ENCODE measurements around the gene RBFOX1. TPM values are rescaled to one million over a fixed set of nuclear protein-coding genes. Genes with fewer than 3 reads are reported as not detected.

Gene RBFOX1
- total and polyA plus RNA-seq, 10 of the 15 experiments (the other 5 are each of a cell fraction or from before 2014, with no cell fraction given) = 0.87 TPM; not detected in 9

GRCh38 chr16:7317982-7318381 lies 14.7 kb upstream of the RBFOX1 start:
- CTCF ChIA-PET = no interaction called here
- DNase-seq (ENCODE audit: low read depth, low spot score) (no peak), FAIRE-seq (no peak), ATAC-seq (no peak)
- Histone ChIP-seq H3K9me3 (replicated peaks; ENCODE audit: control insufficient read depth, insufficient read depth, low read length) (no peaks in the 10 kb centered on the region; the same call in 2 of the 3 replicates), H3K4me3 (no peak overlapping the region), H4K20me1 (ENCODE audit: control insufficient read depth, insufficient read depth) (no peaks in the 10 kb centered on the region), H3K79me2 (ENCODE audit: control insufficient read depth, insufficient read depth, low read length) (no peaks in the 10 kb centered on the region), H3K9ac (ENCODE audit: control insufficient read depth, insufficient read depth, low read length) (no peak overlapping the region), H3K36me3 (ENCODE audit: control insufficient read depth in 2 of 2, insufficient read depth in 2 of 2, low read length in 1 of 2) (no peaks in the 10 kb centered on the region), H3K27ac (ENCODE audit: control insufficient read depth, insufficient read depth) (no peak overlapping the region), H2AFZ (ENCODE audit: control insufficient read depth, low read depth, low read length) (no peak overlapping the region), H3K4me1 (ENCODE audit: control insufficient read depth, insufficient read depth, low read length) (no peaks in the 10 kb centered on the region), H3K4me2 (ENCODE audit: control insufficient read depth, insufficient read depth) (no peak overlapping the region), H3K27me3 (replicated peaks in 1 of 2; ENCODE audit: control insufficient read depth in 2 of 2, insufficient read depth in 2 of 2, low read length in 1 of 2) (no peaks in the 10 kb centered on the region)
- no TSS peak for BruUV-seq (replicated peaks)
- SMC1A ChIA-PET (ENCODE audit: uncharacterized antibody, unreplicated experiment) = interaction anchor here (0.6 kb wide), 1 partner anchor 1558 kb away, joined by 4 read pairs; no protein-coding TSS in a partner anchor
- TF ChIP-seq GATAD2B (conservative IDR thresholded peaks at IDR 0.05; ENCODE audit: low read depth) = no peak
- no peak for TF ChIP-seq SUZ12 (IDR thresholded peaks at IDR 0.05; ENCODE audit: unreplicated experiment)
- peak; percentile 29; the same call in 1 of the 2 replicates for TF ChIP-seq FOXK2 (IDR thresholded peaks at IDR 0.05)
- intact Hi-C loops (cut with micrococcal nuclease; ENCODE audit: unreplicated experiment) = no loop called here
- WGBS (ENCODE audit: insufficient coverage, insufficient replicate concordance, low lambda C conversion rate, missing lambda C conversion rate) = 57% methylated on average over 5 of the region's 5 CpGs
- RAD21 ChIA-PET (ENCODE audit: unreplicated experiment) = no interaction called here
- POLR2A ChIA-PET = no interaction called here
- in situ Hi-C loops (cut with MboI) = no loop called here

GRCh38 chr16:7318686-7319085 lies 14.0 kb upstream of the RBFOX1 start:
- Histone ChIP-seq H3K36me3 (ENCODE audit: control insufficient read depth in 2 of 2, insufficient read depth in 2 of 2, low read length in 1 of 2) (no peaks in the 10 kb centered on the region), H3K27ac (ENCODE audit: control insufficient read depth, insufficient read depth) (no peak overlapping the region), H4K20me1 (ENCODE audit: control insufficient read depth, insufficient read depth) (no peaks in the 10 kb centered on the region), H3K9me3 (replicated peaks; ENCODE audit: control insufficient read depth, insufficient read depth, low read length) (no peaks in the 10 kb centered on the region; the same call in 2 of the 3 replicates), H3K27me3 (replicated peaks in 1 of 2; ENCODE audit: control insufficient read depth in 2 of 2, insufficient read depth in 2 of 2, low read length in 1 of 2) (no peaks in the 10 kb centered on the region), H2AFZ (ENCODE audit: control insufficient read depth, low read depth, low read length) (no peak overlapping the region), H3K4me3 (no peak overlapping the region), H3K4me2 (ENCODE audit: control insufficient read depth, insufficient read depth) (no peak overlapping the region), H3K79me2 (ENCODE audit: control insufficient read depth, insufficient read depth, low read length) (no peaks in the 10 kb centered on the region), H3K4me1 (ENCODE audit: control insufficient read depth, insufficient read depth, low read length) (no peaks in the 10 kb centered on the region), H3K9ac (ENCODE audit: control insufficient read depth, insufficient read depth, low read length) (no peak overlapping the region)
- POLR2A ChIA-PET = no interaction called here
- RAD21 ChIA-PET (ENCODE audit: unreplicated experiment) = no interaction called here
- 35% methylated on average over 7 of the region's 7 CpGs for WGBS (ENCODE audit: insufficient coverage, insufficient replicate concordance, low lambda C conversion rate, missing lambda C conversion rate)
- CTCF ChIA-PET = no interaction called here
- FAIRE-seq = no peak
- DNase-seq (ENCODE audit: low read depth, low spot score) = no peak
- intact Hi-C loops (cut with micrococcal nuclease; ENCODE audit: unreplicated experiment) (no loop called here), in situ Hi-C loops (cut with MboI) (no loop called here)
- SMC1A ChIA-PET (ENCODE audit: uncharacterized antibody, unreplicated experiment) = no interaction called here
- TF ChIP-seq, protein P1, sequence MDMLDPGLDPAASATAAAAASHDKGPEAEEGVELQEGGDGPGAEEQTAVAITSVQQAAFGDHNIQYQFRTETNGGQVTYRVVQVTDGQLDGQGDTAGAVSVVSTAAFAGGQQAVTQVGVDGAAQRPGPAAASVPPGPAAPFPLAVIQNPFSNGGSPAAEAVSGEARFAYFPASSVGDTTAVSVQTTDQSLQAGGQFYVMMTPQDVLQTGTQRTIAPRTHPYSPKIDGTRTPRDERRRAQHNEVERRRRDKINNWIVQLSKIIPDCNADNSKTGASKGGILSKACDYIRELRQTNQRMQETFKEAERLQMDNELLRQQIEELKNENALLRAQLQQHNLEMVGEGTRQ (IDR thresholded peaks at IDR 0.05; ENCODE audit: borderline replicate concordance, low read depth, low read length) = no peak
- no peak for TF ChIP-seq ZBTB4 (CRISPR knock-in tag; IDR thresholded peaks at IDR 0.05)
- no TSS peak for BruUV-seq (replicated peaks)
- ATAC-seq = no peak

All from GM12878 (cell line).